ENCODE data around the gene SLAIN1. TPM values are rescaled to one million over a fixed set of nuclear protein-coding genes. Genes with fewer than 3 reads are reported as not detected.

Gene SLAIN1
- total and polyA plus RNA-seq, 2 donors (not counting 3 experiments of a cell fraction or from before 2014, with no cell fraction given): 4.1 to 4.3 TPM

- dilution Hi-C loops (cut with MboI; ENCODE audit: extremely low pct_ligation_motif_present, low sequenced_read_pairs) (no loop called here), intact Hi-C loops (cut with micrococcal nuclease) (loop anchor here (5.0 kb wide), 1 partner anchor 238 kb away; no protein-coding TSS in a partner anchor)
- Histone ChIP-seq H3K9me3 (replicated peaks; ENCODE audit: control insufficient read depth, insufficient read depth, low read length) (no peaks in the 10 kb centered on the region), H2AFZ (ENCODE audit: low read depth, low read length) (no peak overlapping the region), H3K4me2 (ENCODE audit: insufficient read depth, low read length) (no peak overlapping the region), H3K9ac (replicated peaks; ENCODE audit: extremely low read depth, insufficient read depth, low read length) (no peak overlapping the region), H3K36me3 (ENCODE audit: control insufficient read depth in 2 of 2, extremely low read depth in 1 of 2, insufficient read depth in 2 of 2, low read length in 2 of 2) (no peaks in the 10 kb centered on the region), H3K79me2 (ENCODE audit: control insufficient read depth, insufficient read depth, low read length) (no peaks in the 10 kb centered on the region), H3K27me3 (ENCODE audit: control insufficient read depth in 2 of 2, insufficient read depth in 2 of 2, low read length in 2 of 2) (no peaks in the 10 kb centered on the region), H3K4me1 (ENCODE audit: control insufficient read depth, extremely low read depth, insufficient read depth, low read length) (peaks cover 3% of the 10 kb centered on the region), H3K4me3 (replicated peaks in 1 of 3; ENCODE audit: insufficient read depth in 1 of 3, low read depth in 1 of 3, low read length in 3 of 3) (no peak overlapping the region), H3K9me1 (replicated peaks; ENCODE audit: control insufficient read depth, extremely low read depth, insufficient read depth, low read length) (no peaks in the 10 kb centered on the region), H3K27ac (ENCODE audit: insufficient read depth, low read depth, low read length) (no peak overlapping the region), H4K20me1 (replicated peaks; ENCODE audit: control insufficient read depth, extremely low read depth, insufficient read depth, low read length) (no peaks in the 10 kb centered on the region)
- no TSS peak for BruUV-seq (replicated peaks)
- TF ChIP-seq POLR2AphosphoS5 (IDR thresholded peaks at IDR 0.05; ENCODE audit: insufficient read depth, low read depth, low read length) (no peak), JUN (IDR thresholded peaks at IDR 0.05; ENCODE audit: borderline replicate concordance, insufficient read depth, insufficient read length, low read depth) (no peak), MYC (IDR thresholded peaks at IDR 0.05; ENCODE audit: low read depth, low read length) (no peak), FOS (IDR thresholded peaks at IDR 0.05; ENCODE audit: borderline replicate concordance, insufficient read depth, low read length) (no peak), MAX (IDR thresholded peaks at IDR 0.05; ENCODE audit: insufficient read depth, insufficient read length) (no peak), GATA2 (IDR thresholded peaks at IDR 0.05; ENCODE audit: insufficient read depth, insufficient read length, low read depth, low read length) (no peak), POLR2A (IDR thresholded peaks at IDR 0.05; ENCODE audit: low read depth, low read length) (no peak), EZH2 (IDR thresholded peaks at IDR 0.05; ENCODE audit: borderline replicate concordance, low read depth, low read length, severe bottlenecking) (no peak)
- TF ChIP-seq, protein P1, sequence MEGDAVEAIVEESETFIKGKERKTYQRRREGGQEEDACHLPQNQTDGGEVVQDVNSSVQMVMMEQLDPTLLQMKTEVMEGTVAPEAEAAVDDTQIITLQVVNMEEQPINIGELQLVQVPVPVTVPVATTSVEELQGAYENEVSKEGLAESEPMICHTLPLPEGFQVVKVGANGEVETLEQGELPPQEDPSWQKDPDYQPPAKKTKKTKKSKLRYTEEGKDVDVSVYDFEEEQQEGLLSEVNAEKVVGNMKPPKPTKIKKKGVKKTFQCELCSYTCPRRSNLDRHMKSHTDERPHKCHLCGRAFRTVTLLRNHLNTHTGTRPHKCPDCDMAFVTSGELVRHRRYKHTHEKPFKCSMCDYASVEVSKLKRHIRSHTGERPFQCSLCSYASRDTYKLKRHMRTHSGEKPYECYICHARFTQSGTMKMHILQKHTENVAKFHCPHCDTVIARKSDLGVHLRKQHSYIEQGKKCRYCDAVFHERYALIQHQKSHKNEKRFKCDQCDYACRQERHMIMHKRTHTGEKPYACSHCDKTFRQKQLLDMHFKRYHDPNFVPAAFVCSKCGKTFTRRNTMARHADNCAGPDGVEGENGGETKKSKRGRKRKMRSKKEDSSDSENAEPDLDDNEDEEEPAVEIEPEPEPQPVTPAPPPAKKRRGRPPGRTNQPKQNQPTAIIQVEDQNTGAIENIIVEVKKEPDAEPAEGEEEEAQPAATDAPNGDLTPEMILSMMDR (IDR thresholded peaks at IDR 0.05; ENCODE audit: extremely low read depth in 1 of 2, insufficient read depth in 1 of 2, low read depth in 1 of 2, low read length in 2 of 2): no peak
- FAIRE-seq: no peak
- ChIA-PET CTCF (no interaction called here), POLR2A (no interaction called here)
- no peak for DNase-seq (ENCODE audit: low read depth, low spot score)
These were observed 48.3 kb downstream of the SLAIN1 start for GRCh38 chr13:77745784-77746183.
